HG03460 (cell line): ENCODE results near the gene HDAC4.

Experiments
- ATAC-seq: cut with Tn5 transposase; IDR thresholded peaks from one replicate; pipeline ENCODE4 v1.9.1; 2021; ENCODE audit not compliant: unreplicated experiment

The HDAC4 gene

GRCh38 chr2:239162141-239162821 lies 238.5 kb downstream of the HDAC4 start:
- ATAC-seq: no peak

GRCh38 chr2:239161711-239162140 lies 239.1 kb downstream of the HDAC4 start:
- no peak for ATAC-seq

DNA sequence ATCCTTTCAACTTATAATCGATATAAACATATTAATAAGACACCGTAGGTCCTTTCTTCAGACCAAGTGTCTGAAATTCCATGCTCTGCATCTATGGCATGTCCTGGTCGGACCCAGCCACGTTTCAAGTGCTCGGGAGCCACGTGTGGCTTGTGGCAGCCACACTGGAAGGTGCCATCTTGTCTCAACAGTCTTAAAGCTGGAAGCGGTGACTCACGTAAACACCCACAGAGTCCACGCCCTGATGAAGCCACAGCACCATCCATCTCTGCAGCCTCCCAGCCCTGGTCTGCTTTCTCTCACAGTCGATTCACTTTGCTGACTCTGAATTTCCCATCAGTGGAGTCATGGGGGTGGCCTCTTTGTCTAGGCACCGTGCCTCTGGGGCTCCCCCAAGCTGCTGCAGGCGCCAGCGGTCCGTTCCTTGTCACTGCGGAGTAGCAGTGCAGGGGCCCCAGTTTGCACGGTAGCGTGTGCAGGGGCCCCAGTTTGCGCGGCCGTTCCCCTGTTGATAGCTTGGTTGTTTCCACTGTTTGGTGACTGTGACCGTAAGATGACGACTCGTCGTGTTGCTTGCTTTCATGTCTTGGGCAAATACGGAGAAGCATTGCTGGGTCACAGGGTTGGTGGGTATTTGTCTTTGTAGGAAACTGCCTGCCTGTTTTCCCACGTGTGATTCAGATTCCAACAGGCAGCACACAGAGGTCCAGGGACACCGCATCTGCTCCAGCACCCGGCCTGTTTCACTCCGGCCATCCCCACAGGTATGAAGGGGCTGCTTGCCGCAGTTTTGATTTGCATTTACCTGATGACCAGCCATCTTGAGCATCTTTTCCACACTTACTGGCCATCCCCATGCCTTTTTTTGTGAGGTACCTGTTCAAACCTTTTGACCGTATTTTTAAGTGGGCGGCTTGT lies 240.3 kb downstream of the HDAC4 start:
- no peak for ATAC-seq

DNA sequence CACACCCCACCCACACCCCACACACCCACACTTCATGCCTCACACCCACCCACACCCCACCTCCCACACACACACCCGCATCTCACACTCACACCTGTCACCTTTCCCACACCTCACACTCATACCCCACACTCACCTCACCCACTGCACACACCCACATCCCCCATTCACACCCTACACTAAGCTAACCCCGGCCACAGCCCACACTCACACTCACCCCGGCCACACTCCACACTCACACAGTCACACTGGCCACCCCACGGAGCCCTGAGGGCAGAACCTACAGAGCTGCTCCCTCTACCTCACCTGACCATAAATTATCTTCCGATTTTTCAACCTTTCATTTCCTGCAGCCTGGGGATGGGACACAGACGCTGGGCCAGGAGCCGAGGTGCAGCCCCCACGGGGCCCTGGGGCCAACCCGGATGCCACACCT lies 241.3 kb downstream of the HDAC4 start:
- ATAC-seq: no peak

DNA sequence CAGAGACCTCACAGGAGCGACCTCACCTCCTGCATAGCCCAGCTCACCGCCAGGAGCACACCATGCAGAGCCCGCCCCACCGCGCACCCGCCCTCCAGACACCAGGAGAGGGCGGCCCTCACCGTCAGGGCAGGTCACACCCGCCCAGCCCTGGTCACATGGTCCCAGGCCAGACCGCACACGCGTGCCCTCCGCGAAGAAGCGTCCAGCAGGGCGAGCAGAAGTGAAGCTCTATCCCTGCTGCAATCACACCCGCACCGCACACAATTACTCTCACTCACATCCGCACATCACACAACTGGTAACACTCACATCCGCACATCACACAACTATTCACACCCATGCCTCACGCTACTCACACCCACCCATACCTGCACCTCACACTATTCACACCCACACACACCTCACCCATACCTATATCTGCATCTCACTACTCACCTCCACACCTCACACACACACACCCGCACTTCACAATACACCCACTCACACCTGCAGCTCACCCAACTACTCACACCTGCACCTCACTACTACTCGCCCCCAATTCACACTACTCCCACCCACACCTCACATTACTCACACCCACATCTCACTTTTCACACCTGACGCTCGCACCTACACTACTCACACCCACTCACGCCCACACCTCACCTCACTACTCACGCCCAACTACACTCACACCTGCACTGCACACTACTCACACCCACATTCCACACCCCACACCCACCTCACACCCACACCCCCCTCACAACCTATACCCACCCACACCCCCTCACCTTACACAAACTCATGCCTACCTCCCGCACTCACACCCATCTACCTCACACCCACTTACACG lies 242.0 kb downstream of the HDAC4 start:
- ATAC-seq: no peak

DNA sequence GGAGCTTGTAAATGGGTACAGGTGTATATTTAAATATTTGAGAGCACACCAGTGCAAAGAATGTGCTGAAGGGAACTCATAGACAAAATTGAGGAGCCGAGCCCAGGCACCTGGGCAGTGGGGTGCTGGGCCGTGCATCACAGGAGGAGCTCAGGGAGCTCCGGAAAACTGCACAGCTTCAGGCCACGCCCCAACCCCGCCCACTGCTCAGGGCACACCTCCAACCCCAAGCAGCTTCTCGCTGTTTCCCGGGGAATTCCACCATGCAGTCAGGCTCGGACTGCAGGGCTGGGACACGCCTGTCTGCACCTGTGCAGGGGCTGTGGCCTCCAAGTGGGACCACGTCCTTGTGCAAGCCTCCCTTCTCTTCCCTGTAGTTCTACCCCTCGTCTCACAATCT lies 243.0 kb downstream of the HDAC4 start:
- ATAC-seq: no peak

DNA sequence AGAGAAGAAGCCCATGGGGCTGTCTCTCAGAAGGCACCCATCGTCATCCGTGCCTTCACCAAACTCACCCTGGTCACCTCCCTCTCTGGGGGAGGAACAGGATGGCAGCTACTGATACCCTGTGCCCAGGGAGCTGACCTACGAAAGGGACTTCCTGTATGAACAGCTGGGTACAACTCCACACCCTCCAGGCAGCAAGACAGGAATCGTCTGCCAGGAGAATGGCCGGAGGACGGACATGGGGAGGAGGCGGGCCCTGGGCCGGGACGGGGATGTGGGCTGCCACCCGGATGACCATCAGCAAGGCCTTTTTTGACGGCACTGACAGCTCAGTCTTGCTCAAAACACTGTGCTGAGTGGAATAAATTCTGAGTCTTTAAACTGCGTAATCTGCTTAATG lies 243.6 kb downstream of the HDAC4 start:
- ATAC-seq: no peak

GRCh38 chr2:239156516-239157265 lies 244.1 kb downstream of the HDAC4 start:
- no peak for ATAC-seq

DNA sequence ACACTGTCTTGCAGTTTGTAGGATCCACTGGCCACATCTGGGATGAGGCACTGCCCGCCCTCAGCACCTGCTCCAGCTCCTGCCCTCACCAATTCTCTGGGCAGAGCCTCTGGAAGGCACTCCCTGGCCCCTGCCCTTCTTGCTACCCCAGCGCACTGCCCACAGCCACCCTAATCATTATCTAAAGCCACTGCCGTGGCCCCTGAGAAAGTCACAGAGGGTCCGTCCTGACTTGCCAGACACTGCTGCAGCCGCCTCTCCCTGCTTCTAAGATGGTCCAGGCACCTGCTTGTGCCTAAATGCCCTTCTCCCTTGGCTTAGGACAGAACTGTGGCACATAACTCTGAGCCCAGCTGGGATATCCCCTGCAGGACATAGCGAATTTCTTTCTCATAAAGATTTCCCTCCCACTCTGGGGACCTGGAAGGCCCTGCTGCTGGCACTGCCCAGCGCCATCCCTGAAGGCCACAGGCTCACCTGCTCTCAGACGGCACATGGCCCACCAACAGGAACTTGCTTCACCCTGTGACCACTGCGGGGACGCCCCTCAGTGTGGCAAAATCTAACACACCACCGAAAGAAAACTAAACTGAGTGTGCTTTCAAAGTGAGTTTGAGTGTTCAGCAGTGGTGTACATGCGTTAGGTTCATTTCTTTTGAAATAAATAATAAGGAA lies 244.9 kb downstream of the HDAC4 start:
- no peak for ATAC-seq

DNA sequence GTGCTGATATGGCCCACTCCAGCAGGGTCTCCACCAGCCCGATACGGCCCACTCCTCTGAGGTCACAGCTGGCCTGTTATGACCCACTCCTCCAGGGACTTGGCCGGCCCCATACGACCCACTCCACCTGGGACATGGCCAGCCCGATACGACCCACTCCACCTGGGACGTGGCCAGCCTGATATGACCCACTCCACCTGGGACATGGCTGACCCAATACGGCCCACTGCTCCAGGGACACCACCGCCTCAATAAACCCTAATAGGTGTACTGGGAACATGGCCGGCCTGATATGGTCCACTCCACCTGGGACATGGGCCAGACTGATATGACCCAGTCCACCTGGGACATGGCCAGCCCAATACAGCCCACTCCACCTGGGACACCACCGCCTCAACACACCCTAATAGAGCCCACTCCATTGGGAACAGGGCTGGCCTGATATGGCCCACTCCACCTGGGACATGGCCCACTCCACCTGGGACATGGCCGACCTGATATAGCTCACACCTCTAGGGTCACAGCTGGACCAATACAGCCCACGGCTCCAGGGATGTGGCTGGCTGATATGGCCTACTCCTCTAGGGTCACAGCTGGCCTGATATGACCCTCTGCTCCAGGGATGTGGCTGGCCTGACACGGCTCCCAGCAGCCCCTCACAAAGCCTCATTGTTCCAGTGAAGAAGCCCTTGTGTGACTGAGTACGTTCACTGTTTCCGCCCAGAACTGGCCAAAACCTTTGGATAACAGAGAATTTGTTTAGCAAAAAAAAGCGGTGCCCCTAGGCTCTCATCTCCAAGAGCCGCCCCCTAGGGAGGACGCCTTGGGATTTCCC lies 245.6 kb downstream of the HDAC4 start:
- ATAC-seq: no peak

- ATAC-seq: no peak
Observed at GRCh38 chr2:239153806-239154591, 246.8 kb downstream of the HDAC4 start.

- no peak for ATAC-seq
Observed at GRCh38 chr2:239152916-239153305, 247.9 kb downstream of the HDAC4 start.

GRCh38 chr2:239152239-239152915 lies 248.4 kb downstream of the HDAC4 start:
- ATAC-seq: no peak

DNA sequence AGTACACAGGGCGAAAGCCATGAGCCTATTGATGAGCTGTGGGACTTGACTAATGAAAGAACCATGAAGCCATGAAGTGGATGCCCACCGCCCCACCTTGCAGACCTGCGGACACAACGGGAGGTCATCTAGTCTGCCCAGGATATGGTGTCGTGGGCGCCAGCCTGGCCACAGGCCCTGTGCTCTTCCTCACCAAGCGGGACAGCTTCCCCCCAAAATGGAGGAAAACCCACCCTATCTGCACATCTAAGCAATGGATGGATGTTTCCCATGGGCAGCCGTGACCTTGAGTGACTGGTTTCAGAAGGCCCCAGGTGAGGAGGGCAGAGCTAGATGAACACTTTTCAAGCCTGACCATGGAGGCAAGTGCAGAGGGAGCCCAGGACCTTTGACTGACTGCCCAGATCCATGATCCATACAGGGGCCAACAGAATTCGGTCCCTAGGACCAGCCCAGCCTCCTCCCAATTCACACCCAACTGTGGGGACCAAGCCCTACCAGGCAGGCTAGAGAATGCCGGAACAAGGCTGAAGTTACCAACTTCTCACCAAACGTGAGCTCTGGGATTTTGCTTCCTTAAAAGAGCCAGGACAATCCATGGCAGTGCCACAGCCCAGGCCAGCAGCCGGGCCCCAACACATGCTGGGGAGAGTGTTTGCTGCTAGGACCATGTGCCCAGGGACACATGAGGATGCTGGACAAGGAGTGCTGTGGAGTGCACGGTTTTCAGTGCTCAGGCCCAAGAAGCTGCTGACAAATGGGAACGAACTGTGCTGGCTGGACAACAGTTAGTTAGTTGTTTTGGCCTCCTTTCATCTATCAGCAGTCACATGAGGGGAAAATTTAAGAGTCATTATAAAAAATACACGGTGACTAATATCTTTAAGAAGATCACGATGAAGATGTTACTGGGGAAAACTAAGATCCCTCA lies 249.4 kb downstream of the HDAC4 start:
- no peak for ATAC-seq

DNA sequence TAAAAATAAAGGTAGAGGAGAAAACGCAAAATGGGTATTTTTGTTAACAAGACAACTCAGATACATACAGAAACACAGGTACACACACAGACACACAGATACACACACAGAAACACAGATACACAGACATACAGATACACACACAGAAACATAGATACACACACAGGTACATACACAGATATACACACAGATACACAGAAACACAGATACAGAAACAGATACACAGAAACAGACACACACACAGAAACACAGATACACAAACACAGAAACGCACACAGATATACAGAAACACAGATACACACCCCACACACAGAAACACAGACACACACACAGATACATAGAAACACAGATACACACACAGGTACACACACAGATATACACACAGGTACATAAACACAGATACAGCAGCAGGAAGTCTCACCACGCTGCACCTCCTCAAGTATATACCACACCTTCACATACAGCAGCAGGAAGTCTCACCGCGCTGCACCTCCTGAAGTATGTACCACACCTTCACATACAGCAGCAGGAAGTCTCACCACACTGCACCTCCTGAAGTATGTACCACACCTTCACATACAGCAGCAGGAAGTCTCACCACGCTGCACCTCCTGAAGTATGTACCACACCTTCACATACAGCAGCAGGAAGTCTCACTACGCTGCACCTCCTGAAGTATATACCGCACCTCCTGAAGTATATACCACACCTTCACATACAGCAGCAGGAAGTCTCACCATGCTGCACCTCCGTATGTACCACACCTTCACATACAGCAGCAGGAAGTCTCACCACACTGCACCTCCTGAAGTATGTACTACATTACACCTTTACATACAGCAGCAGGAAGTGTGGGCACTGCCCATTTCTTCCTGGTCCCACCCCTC lies 250.5 kb downstream of the HDAC4 start:
- no peak for ATAC-seq

GRCh38 chr2:239149501-239149900 lies 251.3 kb downstream of the HDAC4 start:
- ATAC-seq: no peak
